SK-N-SH (cell line): ENCODE results near the gene MAPK8IP1. TPM values are rescaled to one million over a fixed set of nuclear protein-coding genes. Genes with fewer than 3 reads are reported as not detected.

Source experiments
- CTCF ChIA-PET: fragments of 300-600, 350-600 bp; formaldehyde crosslinking; extraction: SDS; loops from one replicate; lab custom pipeline; 2021; lab: Yijun Ruan, JAX
- POLR2A ChIA-PET: fragments of 350-600 bp; sonication (Branson Sonifier 250); formaldehyde crosslinking; extraction: SDS; loops from one replicate; lab custom pipeline; 2020; ENCODE audit warnings: antibody characterized with exemption, inconsistent platforms; lab: Yijun Ruan, JAX
- DNase-seq: peaks from one replicate; pipeline ENCODE4 v3.0.0; 2012
- H2AFZ ChIP-seq: fragments of 200-600 bp; sonication (generic); 2 replicates; pipeline ENCODE4 v1.8.1; 2016; ENCODE audit warnings: antibody characterized with exemption, mild to moderate bottlenecking, low read depth
- H3F3A ChIP-seq: fragments of 200-600 bp; sonication (generic); replicated peaks from 2 replicates; pipeline ENCODE3; 2016; ENCODE audit warnings: antibody characterized with exemption, mild to moderate bottlenecking; ENCODE audit not compliant: insufficient read depth
- H3K27ac ChIP-seq, 2 experiments: fragments of 200-500 bp in 1 of 2; fragments of 200-600 bp in 1 of 2; sonication (Bioruptor generic) in 1 of 2; sonication (generic), shearing (Covaris generic) in 1 of 2; 2 replicates each; pipeline versions ENCODE4 v1.5.1 to v1.6.1; 2014 to 2016; ENCODE audit warnings: low read depth in 2 of 2, inconsistent platforms in 1 of 2, low read length in 1 of 2, mild to moderate bottlenecking in 1 of 2, mixed read lengths in 1 of 2
- H3K27me3 ChIP-seq: fragments of 200-600 bp; sonication (generic), shearing (Covaris generic); 2 replicates; pipeline ENCODE4 v1.6.1; 2016; ENCODE audit warnings: mixed run types; ENCODE audit not compliant: insufficient read depth
- H3K36me3 ChIP-seq, 2 experiments: fragments of 200-500 bp in 1 of 2; fragments of 200-600 bp in 1 of 2; sonication (Bioruptor generic) in 1 of 2; sonication (generic) in 1 of 2; replicated peaks in 1 of 2; 2 replicates each; pipeline versions ENCODE3 to v1.5.1; 2014 to 2016; ENCODE audit warnings: low read length in 1 of 2, mild to moderate bottlenecking in 1 of 2; ENCODE audit not compliant: insufficient read depth in 2 of 2, control insufficient read depth in 1 of 2
- H3K4me1 ChIP-seq, 2 experiments: fragments of 200-500 bp in 1 of 2; fragments of 200-600 bp in 1 of 2; sonication (Bioruptor generic) in 1 of 2; sonication (generic), shearing (Covaris generic) in 1 of 2; 2 replicates each; pipeline versions ENCODE4 v1.5.1 to v1.6.1; 2014 to 2016; ENCODE audit warnings: low read depth in 1 of 2, low read length in 1 of 2, mixed run types in 1 of 2; ENCODE audit not compliant: insufficient read depth in 2 of 2, control insufficient read depth in 1 of 2
- H3K4me2 ChIP-seq: fragments of 200-600 bp; sonication (generic), shearing (Covaris generic); 2 replicates; pipeline ENCODE4 v1.6.1; 2017; ENCODE audit warnings: mixed run types
- H3K4me3 ChIP-seq, 2 experiments: fragments of 200-500 bp in 1 of 2; fragments of 200-600 bp in 1 of 2; sonication (Bioruptor generic) in 1 of 2; sonication (generic), shearing (Covaris generic) in 1 of 2; 2 replicates each; pipeline versions ENCODE4 v1.5.1 to v1.8.1; 2014 to 2016; ENCODE audit warnings: low read depth in 2 of 2, inconsistent platforms in 1 of 2, low read length in 1 of 2, mild to moderate bottlenecking in 1 of 2, mixed read lengths in 1 of 2, moderate library complexity in 1 of 2
- H3K79me2 ChIP-seq: fragments of 200-600 bp; sonication (generic); 2 replicates; pipeline ENCODE4 v1.8.1; 2017; ENCODE audit warnings: mild to moderate bottlenecking; ENCODE audit not compliant: insufficient read depth
- H3K9ac ChIP-seq: fragments of 200-600 bp; sonication (generic); 2 replicates; pipeline ENCODE4 v1.6.1; 2017; ENCODE audit warnings: mixed run types
- H3K9me2 ChIP-seq: fragments of 200-600 bp; sonication (generic); 2 replicates; pipeline ENCODE4 v1.6.1; 2017; ENCODE audit warnings: mixed run types
- H3K9me3 ChIP-seq: fragments of 200-600 bp; sonication (generic); 2 replicates; pipeline ENCODE4 v1.6.1; 2017; ENCODE audit warnings: mixed run types, mild to moderate bottlenecking, moderate library complexity
- H4K20me1 ChIP-seq: fragments of 200-600 bp; sonication (generic); 2 replicates; pipeline ENCODE4 v1.6.1; 2017; ENCODE audit warnings: mild to moderate bottlenecking, mixed run types; ENCODE audit not compliant: insufficient read depth
- CHD2 ChIP-seq: fragments of 150-350 bp; IDR thresholded peaks from 2 replicates; pipeline ENCODE4 v1.6.1; 2018; ENCODE audit warnings: low read length; ENCODE audit not compliant: partially characterized antibody
- EP300 ChIP-seq, 2 experiments: IDR thresholded peaks; 2 replicates each; pipeline versions ENCODE4 v1.4.0 to v1.6.1; 2012; ENCODE audit warnings: borderline replicate concordance in 1 of 2, low read depth in 1 of 2, low read length in 1 of 2
- FOXM1 ChIP-seq: IDR thresholded peaks from 2 replicates; pipeline ENCODE4 v1.4.0; 2012; ENCODE audit warnings: low read depth, mild to moderate bottlenecking
- JUND ChIP-seq: IDR thresholded peaks from 2 replicates; pipeline ENCODE4 v1.4.0; 2012
- MEF2A ChIP-seq: IDR thresholded peaks from 2 replicates; pipeline ENCODE4 v1.4.0; 2012; ENCODE audit warnings: low read depth, borderline replicate concordance
- MXI1 ChIP-seq: IDR thresholded peaks from 2 replicates; pipeline ENCODE4 v1.6.1; 2012; ENCODE audit warnings: mild to moderate bottlenecking, low read depth, low read length, improper control_type of control experiment
- NFIC ChIP-seq: IDR thresholded peaks from 2 replicates; pipeline ENCODE4 v1.4.0; 2012; ENCODE audit warnings: borderline replicate concordance
- RAD21 ChIP-seq: IDR thresholded peaks from 2 replicates; pipeline ENCODE4 v1.6.1; 2012; ENCODE audit warnings: mild to moderate bottlenecking, low read length
- REST ChIP-seq: IDR thresholded peaks from 2 replicates; pipeline ENCODE4 v1.6.1; 2012; ENCODE audit warnings: mild to moderate bottlenecking, low read depth, low read length, moderate library complexity
- SIN3A ChIP-seq: IDR thresholded peaks from 2 replicates; pipeline ENCODE4 v1.6.1; 2012; ENCODE audit warnings: low read depth, mild to moderate bottlenecking, low read length, moderate library complexity, borderline replicate concordance
- TCF12 ChIP-seq: IDR thresholded peaks from 2 replicates; pipeline ENCODE4 v1.4.0; 2012
- USF1 ChIP-seq: IDR thresholded peaks from 2 replicates; pipeline ENCODE4 v1.4.0; 2012; ENCODE audit warnings: low read depth, borderline replicate concordance
- USF2 ChIP-seq: fragments of 150-350 bp; IDR thresholded peaks from 2 replicates; pipeline ENCODE4 v1.6.1; 2017; ENCODE audit warnings: antibody characterized with exemption, low read length, low read depth, borderline replicate concordance
- YY1 ChIP-seq: IDR thresholded peaks from 2 replicates; pipeline ENCODE4 v1.4.0; 2012; ENCODE audit warnings: low read depth, mild to moderate bottlenecking
- ZBTB33 ChIP-seq: IDR thresholded peaks from 2 replicates; pipeline ENCODE4 v1.4.0; 2012; ENCODE audit warnings: low read depth, borderline replicate concordance
- WGBS: methylation state at CpG from one replicate; pipeline ENCODE4 v1.1.6; 2017; ENCODE audit warnings: low lambda C conversion rate; 5-methylcytosine and 5-hydroxymethylcytosine counted together
- polyA plus RNA-seq, 3 experiments: library from polyadenylated mRNA; depleted of rRNA; stranded (reverse); fragments of >200 nt; gene quantifications; 2 replicates each; pipeline ENCODE4 v1.2.3, GENCODE V29; 2012
- TF ChIP-seq, protein P1 (sequence below): fragments of 200-600 bp; sonication (generic); IDR thresholded peaks from 2 replicates; pipeline ENCODE4 v1.6.1; 2017; ENCODE audit warnings: antibody characterized with exemption, mild to moderate bottlenecking, moderate library complexity

The MAPK8IP1 gene
- polyA plus RNA-seq, 1 of the 3 experiments (the other 2 are of a cell fraction) = 12.5 TPM

GRCh38 chr11:45926536-45927331, 41.3 kb downstream of the MAPK8IP1 start:
- no peaks in the 10 kb centered on the region for H3K79me2 ChIP-seq
- H3K36me3 ChIP-seq = no peaks in the 10 kb centered on the region
- H3K9me2 ChIP-seq = no peaks in the 10 kb centered on the region
- H3K27me3 ChIP-seq = no peaks in the 10 kb centered on the region
- no peak overlapping the region for H2AFZ ChIP-seq
- no peaks in the 10 kb centered on the region for H4K20me1 ChIP-seq
- H3F3A ChIP-seq = no peaks in the 10 kb centered on the region
- H3K4me1 ChIP-seq = peaks cover 0 to 5% of the 10 kb centered on the region in 2 experiments; a peak in 1 of 4 replicates
- H3K9me3 ChIP-seq = no peaks in the 10 kb centered on the region
- H3K4me3 ChIP-seq = no peak overlapping the region
- ChIA-PET POLR2A (interaction anchor here (0.6 to 1.1 kb wide), 3 partner anchors 9 to 774 kb away, joined by 3 read pairs; partner anchors contain the start of genes PEX16 and ZNF408), CTCF (interaction anchor here (1.2 to 5.0 kb wide), 3 partner anchors 38 to 80 kb away, joined by 5 to 25 read pairs (median 7); no protein-coding TSS in a partner anchor)
- no peak overlapping the region for H3K4me2 ChIP-seq
- DNase-seq = no peak
- TF ChIP-seq USF2 = no peak
- TF ChIP-seq JUND = no peak
- TF ChIP-seq TCF12 = no peak
- TF ChIP-seq MXI1 = no peak
- TF ChIP-seq CHD2 = no peak
- no peak for TF ChIP-seq YY1
- TF ChIP-seq FOXM1 = no peak
- TF ChIP-seq SIN3A = no peak
- TF ChIP-seq RAD21 = no peak
- TF ChIP-seq REST = no peak
- no peak for TF ChIP-seq MEF2A
- 87% methylated on average over 7 of the region's 12 CpGs for WGBS
- H3K9ac ChIP-seq = no peak overlapping the region
- H3K27ac ChIP-seq = no peak overlapping the region

GRCh38 chr11:45927332-45927683, 41.9 kb downstream of the MAPK8IP1 start:
- CTCF ChIA-PET = interaction anchor here (5.0 kb wide), 1 partner anchor 55 kb away, joined by 25 read pairs; no protein-coding TSS in a partner anchor
- Histone ChIP-seq H3K27ac (no peak overlapping the region), H4K20me1 (no peaks in the 10 kb centered on the region), H3K4me3 (no peak overlapping the region), H2AFZ (no peak overlapping the region), H3K9ac (no peak overlapping the region), H3F3A (no peaks in the 10 kb centered on the region), H3K79me2 (no peaks in the 10 kb centered on the region), H3K36me3 (no peaks in the 10 kb centered on the region), H3K9me2 (no peaks in the 10 kb centered on the region), H3K4me2 (no peak overlapping the region), H3K27me3 (no peaks in the 10 kb centered on the region), H3K9me3 (no peaks in the 10 kb centered on the region), H3K4me1 (peaks cover 0 to 5% of the 10 kb centered on the region in 2 experiments; a peak in 1 of 4 replicates)
- POLR2A ChIA-PET = interaction anchor here (0.7 kb wide), 1 partner anchor 19 kb away, joined by 3 read pairs; no protein-coding TSS in a partner anchor
- 85% methylated on average over 13 of the region's 15 CpGs for WGBS
- no peak for TF ChIP-seq NFIC
- no peak for TF ChIP-seq USF1
- no peak for TF ChIP-seq ZBTB33
- no peak for TF ChIP-seq JUND
- no peak for TF ChIP-seq MXI1
- no peak for TF ChIP-seq EP300 (IDR thresholded peaks at IDR 0.05; ENCODE audit: borderline replicate concordance in 1 of 2, low read depth in 1 of 2, low read length in 1 of 2)
- TF ChIP-seq, protein P1, sequence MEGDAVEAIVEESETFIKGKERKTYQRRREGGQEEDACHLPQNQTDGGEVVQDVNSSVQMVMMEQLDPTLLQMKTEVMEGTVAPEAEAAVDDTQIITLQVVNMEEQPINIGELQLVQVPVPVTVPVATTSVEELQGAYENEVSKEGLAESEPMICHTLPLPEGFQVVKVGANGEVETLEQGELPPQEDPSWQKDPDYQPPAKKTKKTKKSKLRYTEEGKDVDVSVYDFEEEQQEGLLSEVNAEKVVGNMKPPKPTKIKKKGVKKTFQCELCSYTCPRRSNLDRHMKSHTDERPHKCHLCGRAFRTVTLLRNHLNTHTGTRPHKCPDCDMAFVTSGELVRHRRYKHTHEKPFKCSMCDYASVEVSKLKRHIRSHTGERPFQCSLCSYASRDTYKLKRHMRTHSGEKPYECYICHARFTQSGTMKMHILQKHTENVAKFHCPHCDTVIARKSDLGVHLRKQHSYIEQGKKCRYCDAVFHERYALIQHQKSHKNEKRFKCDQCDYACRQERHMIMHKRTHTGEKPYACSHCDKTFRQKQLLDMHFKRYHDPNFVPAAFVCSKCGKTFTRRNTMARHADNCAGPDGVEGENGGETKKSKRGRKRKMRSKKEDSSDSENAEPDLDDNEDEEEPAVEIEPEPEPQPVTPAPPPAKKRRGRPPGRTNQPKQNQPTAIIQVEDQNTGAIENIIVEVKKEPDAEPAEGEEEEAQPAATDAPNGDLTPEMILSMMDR = no peak
- no peak for DNase-seq
